Lower lobe of right lung (tissue), 2 donors: ENCODE measurements around the gene GGNBP2. TPM values are rescaled to one million over a fixed set of nuclear protein-coding genes. Genes with fewer than 3 reads are reported as not detected.

Source experiments
- ATAC-seq, 2 donors: fragments of 200-7000 bp; cut with Tn5 transposase; one replicate each; pipeline ENCODE4 v1.9.1; 2020 to 2022; ENCODE audit warnings: mild to moderate bottlenecking in 2 of 2, moderate library complexity in 2 of 2
- DNase-seq: peaks from one replicate; pipeline ENCODE4 v3.0.0-alpha.2; 2020
- H3K27ac ChIP-seq: fragments of 200-600 bp; one replicate; pipeline ENCODE4 v1.8.0; 2022
- H3K27me3 ChIP-seq: fragments of 200-600 bp; one replicate; pipeline ENCODE4 v1.8.0; 2022; ENCODE audit warnings: low read depth
- H3K36me3 ChIP-seq: fragments of 200-600 bp; one replicate; pipeline ENCODE4 v1.8.0; 2022; ENCODE audit warnings: mild to moderate bottlenecking
- H3K4me1 ChIP-seq: fragments of 200-600 bp; one replicate; pipeline ENCODE4 v1.8.0; 2022
- H3K4me3 ChIP-seq: fragments of 200-600 bp; one replicate; pipeline ENCODE4 v1.8.0; 2022; ENCODE audit warnings: mild to moderate bottlenecking
- H3K9me3 ChIP-seq: fragments of 200-600 bp; one replicate; pipeline ENCODE4 v1.8.0; 2022
- intact Hi-C: fragments of 100-400 bp; cut with DNase I; formaldehyde crosslinking; loops from one replicate; pipeline ENCODE4 v1.11.0; 2022
- long read RNA-seq: library from polyadenylated mRNA; unstranded; transcript quantifications from one replicate; pipeline ENCODE4 v2.0.0, GENCODE V29; 2021
- total RNA-seq: library from RNA; stranded (reverse); fragmentation: NEBNext Ultra II Directional; extraction: Animal tissue kit (Norgen Biotek cat#: 25700); gene quantifications from one replicate; pipeline ENCODE4 v1.2.1, GENCODE V29; 2021
- TF ChIP-seq, protein P1 (sequence below): fragments of 200-600 bp; IDR thresholded peaks from one replicate; pipeline ENCODE4 v1.8.0; 2022; ENCODE audit warnings: antibody characterized with exemption, mild to moderate bottlenecking
- donor health status: DM: no; HTN: yes; CAD: no; lungs with severe emphysema.

GGNBP2 gene, protein sequence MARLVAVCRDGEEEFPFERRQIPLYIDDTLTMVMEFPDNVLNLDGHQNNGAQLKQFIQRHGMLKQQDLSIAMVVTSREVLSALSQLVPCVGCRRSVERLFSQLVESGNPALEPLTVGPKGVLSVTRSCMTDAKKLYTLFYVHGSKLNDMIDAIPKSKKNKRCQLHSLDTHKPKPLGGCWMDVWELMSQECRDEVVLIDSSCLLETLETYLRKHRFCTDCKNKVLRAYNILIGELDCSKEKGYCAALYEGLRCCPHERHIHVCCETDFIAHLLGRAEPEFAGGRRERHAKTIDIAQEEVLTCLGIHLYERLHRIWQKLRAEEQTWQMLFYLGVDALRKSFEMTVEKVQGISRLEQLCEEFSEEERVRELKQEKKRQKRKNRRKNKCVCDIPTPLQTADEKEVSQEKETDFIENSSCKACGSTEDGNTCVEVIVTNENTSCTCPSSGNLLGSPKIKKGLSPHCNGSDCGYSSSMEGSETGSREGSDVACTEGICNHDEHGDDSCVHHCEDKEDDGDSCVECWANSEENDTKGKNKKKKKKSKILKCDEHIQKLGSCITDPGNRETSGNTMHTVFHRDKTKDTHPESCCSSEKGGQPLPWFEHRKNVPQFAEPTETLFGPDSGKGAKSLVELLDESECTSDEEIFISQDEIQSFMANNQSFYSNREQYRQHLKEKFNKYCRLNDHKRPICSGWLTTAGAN
- 74.8 TPM for total RNA-seq
- long read RNA-seq, transcript GGNBP2-212 (14 exons, 2,847 nt): major isoform, 12 of 143 reads
- long read RNA-seq, partial matches to known transcripts: 104 of 143 reads
- long read RNA-seq, other reads (novel, unspliced or antisense): 22 of 143 reads

DNA sequence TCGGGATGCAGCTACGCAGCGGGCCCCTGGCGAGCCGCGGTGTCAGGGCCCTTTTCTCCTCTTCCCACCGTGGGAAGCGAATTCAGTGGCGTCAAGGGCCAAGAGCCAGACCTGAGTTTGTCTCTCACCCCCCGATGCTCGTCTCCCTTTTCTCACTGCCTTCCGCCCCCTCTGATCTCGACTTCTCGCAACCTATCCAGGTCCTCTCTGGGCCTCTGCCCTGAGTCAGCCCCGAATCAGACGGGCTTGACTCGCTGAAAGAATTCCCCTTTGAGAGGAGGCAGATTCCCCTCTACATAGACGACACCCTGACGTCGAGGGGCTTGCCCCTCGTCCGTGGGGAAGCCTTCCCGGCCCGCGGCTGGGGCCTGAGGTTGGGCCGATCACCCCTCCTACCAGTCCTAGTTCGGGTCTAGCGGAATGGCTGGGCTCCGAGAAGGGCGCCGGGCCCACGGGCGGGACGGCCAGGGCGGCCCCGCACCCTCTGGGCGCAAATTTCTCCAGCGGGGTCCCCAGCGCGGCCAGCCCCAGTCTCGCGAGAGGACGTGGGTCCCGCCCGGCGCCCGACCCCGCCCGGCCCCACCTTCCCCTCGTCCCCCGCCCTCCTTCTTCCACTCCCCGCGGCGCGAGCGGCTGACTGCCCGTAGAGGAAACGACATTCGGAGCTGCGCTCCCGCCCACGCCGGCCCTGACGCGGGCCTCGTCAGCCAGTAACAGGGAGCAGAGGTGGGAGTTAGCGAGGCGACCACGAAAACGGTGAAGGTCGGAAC, at the start of gene GGNBP2:
Gene GGNBP2, plus strand, starts transcription at position 613 of the 770 bp plus-strand sequence. CDS start 806 bp downstream, outside the sequence.
- peak within 1 kb of the TSS; percentile 91 for H3K4me3 ChIP-seq
- ATAC-seq (peak; percentile 95), DNase-seq (peak; percentile 96)
- no peaks in the 10 kb centered on the region for H3K9me3 ChIP-seq
- H3K4me1 ChIP-seq: peaks cover 48% of the 10 kb centered on the region
- no peaks in the 10 kb centered on the region for H3K36me3 ChIP-seq
- no peaks in the 10 kb centered on the region for H3K27me3 ChIP-seq
- intact Hi-C loops: no loop called here
- H3K27ac ChIP-seq: peak within 1 kb of the TSS; percentile 99
- TF ChIP-seq, protein P1, sequence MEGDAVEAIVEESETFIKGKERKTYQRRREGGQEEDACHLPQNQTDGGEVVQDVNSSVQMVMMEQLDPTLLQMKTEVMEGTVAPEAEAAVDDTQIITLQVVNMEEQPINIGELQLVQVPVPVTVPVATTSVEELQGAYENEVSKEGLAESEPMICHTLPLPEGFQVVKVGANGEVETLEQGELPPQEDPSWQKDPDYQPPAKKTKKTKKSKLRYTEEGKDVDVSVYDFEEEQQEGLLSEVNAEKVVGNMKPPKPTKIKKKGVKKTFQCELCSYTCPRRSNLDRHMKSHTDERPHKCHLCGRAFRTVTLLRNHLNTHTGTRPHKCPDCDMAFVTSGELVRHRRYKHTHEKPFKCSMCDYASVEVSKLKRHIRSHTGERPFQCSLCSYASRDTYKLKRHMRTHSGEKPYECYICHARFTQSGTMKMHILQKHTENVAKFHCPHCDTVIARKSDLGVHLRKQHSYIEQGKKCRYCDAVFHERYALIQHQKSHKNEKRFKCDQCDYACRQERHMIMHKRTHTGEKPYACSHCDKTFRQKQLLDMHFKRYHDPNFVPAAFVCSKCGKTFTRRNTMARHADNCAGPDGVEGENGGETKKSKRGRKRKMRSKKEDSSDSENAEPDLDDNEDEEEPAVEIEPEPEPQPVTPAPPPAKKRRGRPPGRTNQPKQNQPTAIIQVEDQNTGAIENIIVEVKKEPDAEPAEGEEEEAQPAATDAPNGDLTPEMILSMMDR: no peak

DNA sequence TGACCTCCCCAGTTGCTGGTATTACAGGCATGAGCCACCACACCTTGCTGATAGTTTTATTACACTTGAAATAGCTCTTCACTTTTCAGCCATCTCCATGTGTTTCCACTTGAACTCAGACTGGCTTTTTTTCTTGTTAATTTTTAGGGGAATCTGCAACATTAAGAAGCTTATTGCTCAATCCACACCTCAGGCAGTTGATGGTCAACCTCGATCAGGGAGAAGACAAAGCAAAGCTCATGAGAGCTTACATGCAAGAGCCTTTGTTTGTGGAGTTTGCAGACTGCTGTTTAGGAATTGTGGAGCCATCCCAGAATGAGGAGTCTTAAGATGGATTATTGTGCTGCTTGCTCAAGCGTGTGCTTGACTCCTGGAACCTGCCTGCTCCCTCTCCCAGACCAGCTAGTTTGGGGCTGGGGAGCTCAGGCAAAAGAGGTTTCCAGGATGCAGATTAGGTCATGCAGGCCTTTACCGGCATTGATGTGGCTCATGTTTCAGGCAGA, 49.6 kb upstream of the GGNBP2 start:
- Histone ChIP-seq H3K4me1 (peaks cover 11% of the 10 kb centered on the region), H3K4me3 (no peak overlapping the region), H3K27ac (no peak overlapping the region), H3K9me3 (no peaks in the 10 kb centered on the region), H3K36me3 (peaks cover 93% of the 10 kb centered on the region), H3K27me3 (no peaks in the 10 kb centered on the region)
- DNase-seq (no peak), ATAC-seq (no peak)
- TF ChIP-seq, protein P1: no peak
- intact Hi-C loops: no loop called here

DNA sequence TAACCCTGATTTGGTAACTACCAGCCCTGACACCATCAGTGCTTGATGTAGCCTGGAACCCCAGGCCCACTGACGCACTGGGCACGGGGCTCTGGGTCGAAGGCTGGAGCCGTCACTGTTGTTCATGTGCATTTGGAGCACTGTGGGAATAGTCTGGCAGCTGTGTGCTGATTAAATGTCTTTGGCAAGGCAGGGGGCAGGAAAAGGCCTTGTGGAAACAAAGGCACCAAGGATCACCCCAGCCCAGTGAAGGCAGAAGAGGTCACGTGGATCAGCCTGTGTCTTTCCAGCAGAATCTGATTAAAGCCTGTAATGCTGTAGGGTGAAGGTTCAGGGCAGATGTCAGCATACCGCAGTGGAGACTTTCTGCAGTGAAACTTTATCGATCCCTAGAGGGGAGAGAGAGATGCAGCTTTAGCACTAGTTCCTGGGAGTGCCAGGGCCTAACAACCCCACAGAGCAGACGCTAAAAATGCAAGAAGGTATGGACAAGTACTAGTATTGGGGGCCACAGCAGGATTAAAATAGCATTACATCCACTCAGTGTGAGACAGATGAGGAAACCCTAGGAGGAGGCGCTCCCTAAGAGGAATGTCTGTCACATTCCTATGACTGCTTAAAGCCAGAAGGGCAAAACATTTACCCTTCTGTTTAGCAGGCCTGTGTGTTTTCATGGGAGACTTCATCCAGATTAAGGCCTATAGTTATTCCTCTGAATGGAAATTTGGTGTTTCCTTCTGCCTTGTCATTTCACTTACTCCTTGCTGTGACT, 48.5 kb upstream of the GGNBP2 start:
- TF ChIP-seq, protein P1: no peak
- no peak overlapping the region for H3K4me3 ChIP-seq
- H3K27me3 ChIP-seq: no peaks in the 10 kb centered on the region
- no peak for DNase-seq
- ATAC-seq: no peak
- intact Hi-C loops: no loop called here
- H3K9me3 ChIP-seq: no peaks in the 10 kb centered on the region
- no peak overlapping the region for H3K27ac ChIP-seq
- H3K4me1 ChIP-seq: peaks cover 4% of the 10 kb centered on the region
- peaks cover 98% of the 10 kb centered on the region for H3K36me3 ChIP-seq

DNA sequence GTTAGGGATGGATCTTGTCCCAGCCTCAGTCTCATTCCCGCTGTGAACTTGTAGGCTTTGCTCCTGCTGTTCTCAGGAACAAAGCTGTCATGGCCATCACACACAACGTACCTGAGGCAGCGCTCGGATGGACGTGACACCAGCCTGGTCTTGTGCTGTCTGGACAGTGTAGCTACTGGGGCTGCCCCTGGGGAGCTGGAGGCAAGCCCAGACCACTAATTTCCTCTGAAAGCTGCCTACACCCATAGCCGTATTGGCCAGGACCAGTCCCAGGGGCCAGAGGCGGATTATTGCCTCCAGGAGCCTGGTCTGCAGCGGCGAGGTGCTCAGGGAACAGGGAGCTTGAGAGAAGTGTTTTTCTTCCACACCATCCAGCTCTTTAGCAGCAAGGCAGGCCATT, 46.6 kb upstream of the GGNBP2 start:
- DNase-seq (no peak), ATAC-seq (no peak)
- H3K36me3 ChIP-seq: peaks cover 91% of the 10 kb centered on the region
- H3K4me1 ChIP-seq: no peaks in the 10 kb centered on the region
- H3K4me3 ChIP-seq: no peak overlapping the region
- no peak overlapping the region for H3K27ac ChIP-seq
- no peaks in the 10 kb centered on the region for H3K9me3 ChIP-seq
- intact Hi-C loops: no loop called here
- TF ChIP-seq, protein P1: no peak
- H3K27me3 ChIP-seq: no peaks in the 10 kb centered on the region
